ENCODE data around the gene DIPK1B.

GRCh38 chr9:136739509-136739908, 27.1 kb downstream of the DIPK1B start:
- TF ChIP-seq CTCF (IDR thresholded peaks at IDR 0.05; ENCODE audit: borderline replicate concordance, extremely low read depth, low read length, poor library complexity, severe bottlenecking) (no peak), EZH2 (IDR thresholded peaks at IDR 0.05; ENCODE audit: borderline replicate concordance, low read depth, low read length, severe bottlenecking) (no peak)
